ENCODE data around the gene EPN2.
A peak's percentile ranks its signal among the peaks of the same experiment; 100 is the strongest.

DNA sequence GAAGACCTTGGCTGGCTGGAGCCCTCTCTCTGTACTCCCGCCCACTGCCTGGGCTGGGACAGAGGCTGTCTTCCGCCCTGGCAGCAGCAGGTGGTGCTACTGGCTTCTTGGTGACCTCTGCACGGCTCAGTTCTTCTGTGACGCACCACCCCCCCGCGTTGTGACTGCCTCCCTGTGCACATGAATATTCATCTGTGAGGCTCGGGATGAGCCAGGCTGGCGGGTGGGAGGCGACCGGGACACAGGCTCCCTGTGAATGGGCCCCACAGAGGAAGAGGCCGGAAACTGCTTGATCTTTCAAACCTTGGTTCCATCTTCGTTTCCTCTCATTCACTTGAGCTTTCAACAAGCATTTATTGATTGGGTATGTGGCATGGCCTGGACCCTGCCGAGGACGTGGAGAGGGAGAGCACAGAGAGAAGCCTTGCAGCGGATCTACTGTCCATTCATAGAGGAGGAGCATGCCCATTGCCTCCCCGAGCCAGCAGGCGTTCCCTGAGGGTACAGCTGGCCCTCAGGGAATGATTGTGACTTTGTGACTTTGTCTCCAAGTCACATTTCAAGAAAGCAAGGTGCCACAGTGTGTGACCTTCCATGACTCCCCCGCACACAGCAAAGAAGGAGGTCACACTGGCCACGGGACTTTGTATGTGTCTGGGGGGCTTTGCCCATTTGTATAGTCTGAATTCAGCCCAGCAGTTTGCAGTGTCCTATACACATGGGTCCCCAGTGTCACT, 80.4 kb downstream of the EPN2 start:
- peak; percentile 23 for TF ChIP-seq POLR2A (IDR thresholded peaks at IDR 0.05)
- TF ChIP-seq, protein P1, sequence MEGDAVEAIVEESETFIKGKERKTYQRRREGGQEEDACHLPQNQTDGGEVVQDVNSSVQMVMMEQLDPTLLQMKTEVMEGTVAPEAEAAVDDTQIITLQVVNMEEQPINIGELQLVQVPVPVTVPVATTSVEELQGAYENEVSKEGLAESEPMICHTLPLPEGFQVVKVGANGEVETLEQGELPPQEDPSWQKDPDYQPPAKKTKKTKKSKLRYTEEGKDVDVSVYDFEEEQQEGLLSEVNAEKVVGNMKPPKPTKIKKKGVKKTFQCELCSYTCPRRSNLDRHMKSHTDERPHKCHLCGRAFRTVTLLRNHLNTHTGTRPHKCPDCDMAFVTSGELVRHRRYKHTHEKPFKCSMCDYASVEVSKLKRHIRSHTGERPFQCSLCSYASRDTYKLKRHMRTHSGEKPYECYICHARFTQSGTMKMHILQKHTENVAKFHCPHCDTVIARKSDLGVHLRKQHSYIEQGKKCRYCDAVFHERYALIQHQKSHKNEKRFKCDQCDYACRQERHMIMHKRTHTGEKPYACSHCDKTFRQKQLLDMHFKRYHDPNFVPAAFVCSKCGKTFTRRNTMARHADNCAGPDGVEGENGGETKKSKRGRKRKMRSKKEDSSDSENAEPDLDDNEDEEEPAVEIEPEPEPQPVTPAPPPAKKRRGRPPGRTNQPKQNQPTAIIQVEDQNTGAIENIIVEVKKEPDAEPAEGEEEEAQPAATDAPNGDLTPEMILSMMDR (IDR thresholded peaks at IDR 0.05) = peak; percentile 43 to 65 (median 56)

All from right lobe of liver (tissue), 4 donors.